ENCODE data around the gene ADGRG6.

ADGRG6 gene

DNA sequence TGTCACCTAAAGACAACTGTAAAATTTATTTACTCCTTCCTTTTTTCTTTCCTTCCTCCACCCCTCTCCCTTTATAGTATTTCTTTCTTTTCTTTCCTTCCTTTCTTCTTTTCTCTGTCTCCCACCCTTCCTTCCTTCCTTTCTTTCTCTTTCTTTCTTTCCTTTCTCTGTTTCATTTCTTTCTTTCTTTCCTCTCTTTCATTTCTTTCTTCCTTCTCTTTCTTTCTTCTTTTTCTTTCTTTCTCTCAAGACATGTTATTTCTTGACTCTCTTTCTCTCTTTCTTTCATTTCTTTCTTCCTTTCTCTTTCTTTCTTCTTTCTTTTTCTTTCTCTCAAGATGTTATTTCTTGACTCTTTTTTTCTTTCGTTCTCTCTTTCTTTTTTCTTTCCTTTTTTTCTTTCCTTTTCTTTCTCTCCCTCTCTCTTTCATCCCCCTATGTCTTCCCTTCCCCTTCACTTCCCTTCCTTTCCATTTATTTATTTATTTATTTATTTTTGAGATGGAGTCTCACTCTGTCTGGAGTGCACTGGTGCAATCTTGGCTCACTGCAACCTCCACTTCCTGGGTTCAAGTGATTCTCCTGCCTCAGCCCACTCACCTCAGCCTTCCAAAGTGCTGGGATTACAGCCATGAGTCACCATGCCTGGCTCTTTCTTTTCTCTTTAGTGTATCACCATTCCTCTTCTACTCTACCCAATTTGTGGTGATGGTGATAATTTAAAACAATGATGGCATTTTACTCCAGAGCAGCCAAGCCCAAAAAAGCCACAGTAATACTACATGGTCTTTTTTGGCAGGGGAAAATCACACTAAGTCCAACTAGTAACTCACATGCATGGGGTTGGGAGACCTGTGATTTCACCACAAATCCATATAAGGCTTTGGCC, 188.2 kb downstream of the ADGRG6 start:
- no peak for DNase-seq (ENCODE audit: low spot score)

Measured in hematopoietic multipotent progenitor cell treated with erythropoietin and hydrocortisone succinate and interleukin-3 and kit ligand, for 15 days (in vitro differentiated cells).